PC-3 (cell line): ENCODE data around the gene PMP22. TPM values are rescaled to one million over a fixed set of nuclear protein-coding genes. Genes with fewer than 3 reads are reported as not detected.

Experiments
- ATAC-seq: fragments of 200-7000 bp; cut with Tn5 transposase; 2 replicates; pipeline ENCODE4 v1.9.1; 2020; ENCODE audit warnings: mild to moderate bottlenecking, moderate library complexity
- BruUV-seq: library from RNA; stranded (reverse); fragments of 400-500 nt; replicated peaks from 2 replicates; lab custom pipeline; 2021; lab: Mats Ljungman, UMichigan
- CTCF ChIA-PET: fragments of 300-600 bp; sonication (Branson Sonifier 250); formaldehyde crosslinking; loops from one replicate; lab custom pipeline; 2022; ENCODE audit warnings: antibody characterized with exemption; lab: Charles Lee
- POLR2A ChIA-PET: fragments of 300-600 bp; sonication (Branson Sonifier 250); formaldehyde crosslinking; loops from one replicate; lab custom pipeline; 2022; ENCODE audit warnings: antibody characterized with exemption; ENCODE audit not compliant: unreplicated experiment; lab: Charles Lee
- DNase-seq: peaks from one replicate; pipeline ENCODE4 v3.0.0-alpha.2; 2015
- H2AFZ ChIP-seq: fragments of 300-600 bp; sonication (generic); 2 replicates; pipeline ENCODE4 v1.6.0; 2016; ENCODE audit warnings: antibody characterized with exemption, low read length
- H3F3A ChIP-seq: fragments of 300-600 bp; sonication (generic); one replicate; pipeline ENCODE4 v1.6.0; 2017; ENCODE audit warnings: antibody characterized with exemption, low read length, control low read depth, mild to moderate bottlenecking; ENCODE audit not compliant: unreplicated experiment
- H3K27ac ChIP-seq: fragments of 300-600 bp; sonication (generic); 2 replicates; pipeline ENCODE4 v1.5.1; 2016; ENCODE audit warnings: mild to moderate bottlenecking, low read length
- H3K27me3 ChIP-seq: fragments of 300-600 bp; sonication (generic); 2 replicates; pipeline ENCODE4 v1.6.1; 2016; ENCODE audit warnings: low read length, mixed read lengths
- H3K36me3 ChIP-seq: fragments of 300-600 bp; sonication (generic); 2 replicates; pipeline ENCODE4 v1.6.1; 2016; ENCODE audit warnings: low read depth, mixed run types, low read length, mixed read lengths
- H3K4me1 ChIP-seq: fragments of 300-600 bp; sonication (generic); 2 replicates; pipeline ENCODE4 v1.5.1; 2016; ENCODE audit warnings: low read length; ENCODE audit not compliant: insufficient read depth
- H3K4me2 ChIP-seq: fragments of 300-600 bp; sonication (generic); 2 replicates; pipeline ENCODE4 v1.6.0; 2016; ENCODE audit warnings: low read length
- H3K4me3 ChIP-seq: fragments of 300-600 bp; sonication (generic); 2 replicates; pipeline ENCODE4 v1.5.1; 2016; ENCODE audit warnings: mild to moderate bottlenecking, low read length, mixed read lengths
- H3K79me2 ChIP-seq: fragments of 300-600 bp; sonication (generic); 2 replicates; pipeline ENCODE4 v1.6.1; 2017; ENCODE audit warnings: low read length, mixed read lengths
- H3K9ac ChIP-seq: fragments of 300-600 bp; sonication (generic); 2 replicates; pipeline ENCODE4 v1.6.0; 2016; ENCODE audit warnings: mild to moderate bottlenecking, low read length
- H3K9me2 ChIP-seq: fragments of 300-600 bp; sonication (generic); replicated peaks from 2 replicates; pipeline ENCODE4 v1.6.1; 2016; ENCODE audit warnings: mixed run types, low read length, mixed read lengths
- H3K9me3 ChIP-seq: fragments of 300-600 bp; sonication (generic); 2 replicates; pipeline ENCODE4 v1.6.1; 2016; ENCODE audit warnings: low read length, mixed read lengths
- H4K20me1 ChIP-seq: fragments of 300-600 bp; sonication (generic); 2 replicates; pipeline ENCODE4 v1.6.1; 2016; ENCODE audit warnings: low read length, mixed read lengths
- CTCF ChIP-seq: fragments of 300-600 bp; sonication (generic); conservative IDR thresholded peaks from 2 replicates; pipeline ENCODE4 v1.5.1; 2017; ENCODE audit warnings: antibody characterized with exemption, low read depth, mild to moderate bottlenecking, low read length
- EZH2 ChIP-seq: fragments of 300-600 bp; sonication (generic); IDR thresholded peaks from one replicate; pipeline ENCODE4 v1.6.1; 2017; ENCODE audit warnings: antibody characterized with exemption, mild to moderate bottlenecking, low read length; ENCODE audit not compliant: unreplicated experiment
- EZH2phosphoT487 ChIP-seq: fragments of 300-600 bp; sonication (generic); IDR thresholded peaks from 2 replicates; pipeline ENCODE4 v1.6.1; 2018; ENCODE audit warnings: mild to moderate bottlenecking, antibody characterized with exemption, low read length, borderline replicate concordance
- intact Hi-C: fragments of 100-400 bp; cut with micrococcal nuclease; formaldehyde crosslinking; loops from 2 replicates; pipeline ENCODE4 v1.9.0; 2023
- total RNA-seq: library from RNA; depleted of rRNA; stranded (reverse); fragments of >200 nt; gene quantifications from 2 replicates; pipeline ENCODE4 v1.2.3, GENCODE V29; 2014

Gene PMP22
- total RNA-seq, 1 experiment from 2014 or later = 51.0 TPM

- no peaks in the 10 kb centered on the region for H3K36me3 ChIP-seq
- H3K4me3 ChIP-seq = no peak overlapping the region
- H3K4me2 ChIP-seq = no peak overlapping the region
- H3F3A ChIP-seq = no peaks in the 10 kb centered on the region
- peaks cover 3% of the 10 kb centered on the region; the same call in 1 of the 2 replicates for H3K9me2 ChIP-seq
- DNase-seq (no peak), ATAC-seq (no peak)
- BruUV-seq = no TSS peak
- no peak overlapping the region for H2AFZ ChIP-seq
- H3K4me1 ChIP-seq = peaks cover 8% of the 10 kb centered on the region
- H3K27ac ChIP-seq = no peak overlapping the region
- intact Hi-C loops = no loop called here
- no peaks in the 10 kb centered on the region for H3K9me3 ChIP-seq
- ChIA-PET POLR2A (no interaction called here), CTCF (no interaction called here)
- H3K27me3 ChIP-seq = no peaks in the 10 kb centered on the region
- no peaks in the 10 kb centered on the region for H4K20me1 ChIP-seq
- H3K79me2 ChIP-seq = no peaks in the 10 kb centered on the region
- TF ChIP-seq CTCF = no peak
- TF ChIP-seq EZH2 = no peak
- TF ChIP-seq EZH2phosphoT487 = no peak
- no peak overlapping the region for H3K9ac ChIP-seq
Measured at GRCh38 chr17:15309236-15309635, 44.1 kb upstream of the PMP22 start.

GRCh38 chr17:15308758-15309157, 43.6 kb upstream of the PMP22 start:
- peaks cover 10% of the 10 kb centered on the region for H3K4me1 ChIP-seq
- no TSS peak for BruUV-seq
- no peak overlapping the region for H3K9ac ChIP-seq
- DNase-seq = no peak
- ChIA-PET POLR2A (no interaction called here), CTCF (no interaction called here)
- no peaks in the 10 kb centered on the region for H4K20me1 ChIP-seq
- H3K79me2 ChIP-seq = no peaks in the 10 kb centered on the region
- no peak overlapping the region for H3K4me3 ChIP-seq
- no peak overlapping the region for H3K4me2 ChIP-seq
- intact Hi-C loops = no loop called here
- TF ChIP-seq CTCF (no peak), EZH2phosphoT487 (no peak), EZH2 (no peak)
- ATAC-seq = no peak
- H3K9me2 ChIP-seq = peaks cover 3% of the 10 kb centered on the region; the same call in 1 of the 2 replicates
- no peaks in the 10 kb centered on the region for H3K36me3 ChIP-seq
- H3F3A ChIP-seq = no peaks in the 10 kb centered on the region
- H3K27ac ChIP-seq = no peak overlapping the region
- no peak overlapping the region for H2AFZ ChIP-seq
- H3K9me3 ChIP-seq = no peaks in the 10 kb centered on the region
- H3K27me3 ChIP-seq = no peaks in the 10 kb centered on the region

GRCh38 chr17:15307710-15308111, 42.6 kb upstream of the PMP22 start:
- H3K4me1 ChIP-seq = peaks cover 21% of the 10 kb centered on the region
- no peak overlapping the region for H3K9ac ChIP-seq
- no peaks in the 10 kb centered on the region for H3K36me3 ChIP-seq
- no peaks in the 10 kb centered on the region for H3F3A ChIP-seq
- no TSS peak for BruUV-seq
- no peak overlapping the region for H2AFZ ChIP-seq
- TF ChIP-seq CTCF (no peak), EZH2phosphoT487 (no peak), EZH2 (no peak)
- H3K27ac ChIP-seq = no peak overlapping the region
- no peak for ATAC-seq
- H3K27me3 ChIP-seq = no peaks in the 10 kb centered on the region
- H3K9me3 ChIP-seq = no peaks in the 10 kb centered on the region
- POLR2A ChIA-PET = no interaction called here
- H3K4me3 ChIP-seq = no peak overlapping the region
- no peaks in the 10 kb centered on the region for H4K20me1 ChIP-seq
- peaks cover 3% of the 10 kb centered on the region; the same call in 1 of the 2 replicates for H3K9me2 ChIP-seq
- intact Hi-C loops = no loop called here
- CTCF ChIA-PET = no interaction called here
- no peaks in the 10 kb centered on the region for H3K79me2 ChIP-seq
- no peak for DNase-seq
- H3K4me2 ChIP-seq = no peak overlapping the region
